IPS-20b (cell line): ENCODE results near the gene NWD2.

Experiments used
- H3K27ac ChIP-seq: one replicate; pipeline ENCODE4 v1.5.1; 2013; ENCODE audit warnings: low read length
- H3K27me3 ChIP-seq: 2 replicates; pipeline ENCODE4 v1.6.1; 2013; ENCODE audit warnings: mild to moderate bottlenecking, low read length, inconsistent platforms; ENCODE audit not compliant: insufficient read depth
- H3K36me3 ChIP-seq: 2 replicates; pipeline ENCODE4 v1.6.1; 2013; ENCODE audit warnings: low read depth, mild to moderate bottlenecking, inconsistent platforms, low read length, moderate library complexity; ENCODE audit not compliant: insufficient read depth
- H3K4me1 ChIP-seq: 2 replicates; pipeline ENCODE4 v1.6.1; 2013; ENCODE audit warnings: mild to moderate bottlenecking, control low read depth, inconsistent platforms, low read length, moderate library complexity; ENCODE audit not compliant: insufficient read depth
- H3K4me3 ChIP-seq: 2 replicates; pipeline ENCODE4 v1.5.1; 2013; ENCODE audit warnings: mild to moderate bottlenecking, low read length, inconsistent platforms
- H3K9ac ChIP-seq: 2 replicates; pipeline ENCODE4 v1.6.1; 2013; ENCODE audit warnings: low read depth, mild to moderate bottlenecking, inconsistent platforms, low read length, moderate library complexity
- H3K9me3 ChIP-seq: 2 replicates; pipeline ENCODE4 v1.6.1; 2013; ENCODE audit warnings: mild to moderate bottlenecking, low read depth, low read length, inconsistent platforms; ENCODE audit not compliant: insufficient read depth

The NWD2 gene

GRCh38 chr4:37445023-37445422 lies 200.5 kb downstream of the NWD2 start:
- no peaks in the 10 kb centered on the region for H3K36me3 ChIP-seq
- H3K9me3 ChIP-seq: no peaks in the 10 kb centered on the region
- no peak overlapping the region for H3K9ac ChIP-seq
- no peaks in the 10 kb centered on the region for H3K27me3 ChIP-seq
- no peak overlapping the region for H3K4me3 ChIP-seq
- H3K27ac ChIP-seq: no peak overlapping the region
- no peaks in the 10 kb centered on the region; the same call in 1 of the 2 replicates for H3K4me1 ChIP-seq

GRCh38 chr4:37446016-37446415 lies 201.5 kb downstream of the NWD2 start:
- no peaks in the 10 kb centered on the region for H3K36me3 ChIP-seq
- no peak overlapping the region for H3K4me3 ChIP-seq
- no peak overlapping the region for H3K27ac ChIP-seq
- no peaks in the 10 kb centered on the region for H3K9me3 ChIP-seq
- no peak overlapping the region for H3K9ac ChIP-seq
- H3K27me3 ChIP-seq: peaks cover 6% of the 10 kb centered on the region; the same call in 1 of the 2 replicates
- no peaks in the 10 kb centered on the region; the same call in 1 of the 2 replicates for H3K4me1 ChIP-seq

GRCh38 chr4:37447886-37448285 lies 203.3 kb downstream of the NWD2 start:
- H3K9me3 ChIP-seq: no peaks in the 10 kb centered on the region
- no peaks in the 10 kb centered on the region for H3K36me3 ChIP-seq
- H3K27me3 ChIP-seq: peaks cover 10% of the 10 kb centered on the region; the same call in 1 of the 2 replicates
- H3K9ac ChIP-seq: no peak overlapping the region
- H3K4me3 ChIP-seq: no peak overlapping the region
- no peak overlapping the region for H3K27ac ChIP-seq
- H3K4me1 ChIP-seq: no peaks in the 10 kb centered on the region

- no peaks in the 10 kb centered on the region for H3K36me3 ChIP-seq
- peaks cover 8% of the 10 kb centered on the region; the same call in 1 of the 2 replicates for H3K4me1 ChIP-seq
- H3K27ac ChIP-seq: no peak overlapping the region
- peaks cover 32% of the 10 kb centered on the region for H3K27me3 ChIP-seq
- H3K9ac ChIP-seq: no peak overlapping the region
- H3K4me3 ChIP-seq: no peak overlapping the region
- H3K9me3 ChIP-seq: no peaks in the 10 kb centered on the region
These were observed 205.8 kb downstream of the NWD2 start for GRCh38 chr4:37450309-37450708.

- Histone ChIP-seq H3K9me3 (no peaks in the 10 kb centered on the region), H3K36me3 (no peaks in the 10 kb centered on the region)
These were observed 206.4 kb downstream of the NWD2 start for GRCh38 chr4:37450911-37451310.

GRCh38 chr4:37451656-37452055 lies 207.1 kb downstream of the NWD2 start:
- no peak overlapping the region for H3K9ac ChIP-seq
- no peaks in the 10 kb centered on the region for H3K9me3 ChIP-seq
- no peak overlapping the region for H3K27ac ChIP-seq
- peaks cover 8% of the 10 kb centered on the region; the same call in 1 of the 2 replicates for H3K4me1 ChIP-seq
- H3K36me3 ChIP-seq: no peaks in the 10 kb centered on the region
- H3K4me3 ChIP-seq: no peak overlapping the region
- peaks cover 40% of the 10 kb centered on the region for H3K27me3 ChIP-seq

More at GRCh38 chr4:37450911-37451310, 206.4 kb downstream of the NWD2 start:
- H3K9ac ChIP-seq: no peak overlapping the region
- peaks cover 8% of the 10 kb centered on the region; the same call in 1 of the 2 replicates for H3K4me1 ChIP-seq
- no peak overlapping the region for H3K27ac ChIP-seq
- peaks cover 38% of the 10 kb centered on the region for H3K27me3 ChIP-seq
- H3K4me3 ChIP-seq: no peak overlapping the region

GRCh38 chr4:37452952-37453280 lies 208.4 kb downstream of the NWD2 start:
- Histone ChIP-seq H3K4me3 (peak overlapping the region; percentile 65), H3K36me3 (no peaks in the 10 kb centered on the region), H3K9me3 (no peaks in the 10 kb centered on the region), H3K4me1 (peaks cover 8% of the 10 kb centered on the region; the same call in 1 of the 2 replicates), H3K27me3 (peaks cover 40% of the 10 kb centered on the region), H3K27ac (no peak overlapping the region), H3K9ac (no peak overlapping the region)

GRCh38 chr4:37453281-37453998 lies 208.9 kb downstream of the NWD2 start:
- Histone ChIP-seq H3K36me3 (no peaks in the 10 kb centered on the region), H3K4me1 (peaks cover 8% of the 10 kb centered on the region; the same call in 1 of the 2 replicates), H3K27me3 (peaks cover 40% of the 10 kb centered on the region), H3K9me3 (no peaks in the 10 kb centered on the region), H3K27ac (no peak overlapping the region), H3K4me3 (peak overlapping the region; percentile 65), H3K9ac (0 out of 2 replicates have a peak overlapping the region, but pooled peaks have one; percentile 1)

GRCh38 chr4:37453999-37454800 lies 209.7 kb downstream of the NWD2 start:
- Histone ChIP-seq H3K4me3 (peak overlapping the region; percentile 71), H3K27me3 (peaks cover 40% of the 10 kb centered on the region), H3K36me3 (no peaks in the 10 kb centered on the region), H3K9ac (0 out of 2 replicates have a peak overlapping the region, but pooled peaks have one; percentile 45), H3K27ac (no peak overlapping the region), H3K9me3 (no peaks in the 10 kb centered on the region), H3K4me1 (peaks cover 8% of the 10 kb centered on the region; the same call in 1 of the 2 replicates)

GRCh38 chr4:37455301-37456131 lies 211.0 kb downstream of the NWD2 start:
- Histone ChIP-seq H3K4me3 (peak overlapping the region; percentile 71; the same call in 1 of the 2 replicates), H3K27me3 (peaks cover 39% of the 10 kb centered on the region), H3K4me1 (peaks cover 8% of the 10 kb centered on the region; the same call in 1 of the 2 replicates), H3K36me3 (no peaks in the 10 kb centered on the region), H3K9ac (no peak overlapping the region), H3K27ac (no peak overlapping the region), H3K9me3 (no peaks in the 10 kb centered on the region)

- H3K4me1 ChIP-seq: no peaks in the 10 kb centered on the region; the same call in 1 of the 2 replicates
- H3K9me3 ChIP-seq: no peaks in the 10 kb centered on the region
- no peaks in the 10 kb centered on the region for H3K36me3 ChIP-seq
- no peak overlapping the region for H3K27ac ChIP-seq
- no peaks in the 10 kb centered on the region for H3K27me3 ChIP-seq
- H3K4me3 ChIP-seq: no peak overlapping the region
- no peak overlapping the region for H3K9ac ChIP-seq
These were observed 217.3 kb downstream of the NWD2 start for GRCh38 chr4:37461801-37462200.
